ENCODE results near the gene GBP4.
"Not testable (repeated sequence)": the region's sequence is repeated elsewhere in the genome, so short reads cannot be mapped to it uniquely, and the experiment has no call there.

GRCh38 chr1:89218941-89219340 lies 20.2 kb upstream of the GBP4 start:
- TF ChIP-seq CTCF (conservative IDR thresholded peaks at IDR 0.05 in 1 of 2, IDR thresholded peaks at IDR 0.05 in 1 of 2; ENCODE audit: extremely low read depth in 1 of 2, insufficient read depth in 1 of 2, low read depth in 1 of 2, low read length in 2 of 2); EZH2 (IDR thresholded peaks at IDR 0.05; ENCODE audit: borderline replicate concordance, low read length): not testable (repeated sequence)
